WTC11 (cell line): Measurements from ENCODE around the gene PACS1. TPM values are rescaled to one million over a fixed set of nuclear protein-coding genes. Genes with fewer than 3 reads are reported as not detected.
A peak's percentile ranks its signal among the peaks of the same experiment; 100 is the strongest.

Experiments
- ATAC-seq: fragments of 200-7000 bp; cut with Tn5 transposase; 2 replicates; pipeline ENCODE4 v1.10.0; 2021; ENCODE audit warnings: mild to moderate bottlenecking, moderate library complexity
- CTCF ChIA-PET: fragments of 300-600 bp; sonication (Branson Sonifier 250); formaldehyde crosslinking; loops from one replicate; lab custom pipeline; 2021; ENCODE audit warnings: antibody characterized with exemption; lab: Charles Lee
- POLR2A ChIA-PET: fragments of 350-600 bp; sonication (Branson Sonifier 250); formaldehyde crosslinking; loops from one replicate; lab custom pipeline; 2021; ENCODE audit warnings: antibody characterized with exemption; lab: Charles Lee
- DNase-seq: peaks from one replicate; pipeline ENCODE4 v3.0.0; 2021; ENCODE audit warnings: low spot score
- H3K27ac Mint-ChIP-seq: 2 replicates; pipeline ENCODE4 v1.8.0; 2021; ENCODE audit warnings: mixed read lengths
- H3K27me3 Mint-ChIP-seq: 2 replicates; pipeline ENCODE4 v1.8.0; 2021; ENCODE audit warnings: low read depth, mild to moderate bottlenecking, moderate library complexity, mixed read lengths
- H3K36me3 Mint-ChIP-seq: 2 replicates; pipeline ENCODE4 v1.8.0; 2021; ENCODE audit warnings: mixed read lengths
- H3K4me1 Mint-ChIP-seq: 2 replicates; pipeline ENCODE4 v1.8.0; 2022; ENCODE audit warnings: mixed read lengths
- H3K4me3 Mint-ChIP-seq: 2 replicates; pipeline ENCODE4 v1.8.0; 2021; ENCODE audit warnings: mild to moderate bottlenecking, moderate library complexity, mixed read lengths
- H3K9me3 Mint-ChIP-seq: 2 replicates; pipeline ENCODE4 v1.8.0; 2021; ENCODE audit warnings: mixed read lengths
- ELF4 ChIP-seq: sonication (generic); formaldehyde crosslinking; IDR thresholded peaks from 2 replicates; pipeline ENCODE4 v1.8.1; 2022; ENCODE audit warnings: low read depth, mild to moderate bottlenecking, moderate library complexity, missing genetic modification reagents
- EMX1 ChIP-seq: fragments of 250-450 bp; sonication (Bioruptor Pico); IDR thresholded peaks from 2 replicates; pipeline ENCODE4 v1.8.0; 2021; ENCODE audit warnings: mild to moderate bottlenecking
- ESRRA ChIP-seq: sonication (generic); formaldehyde crosslinking; IDR thresholded peaks from 2 replicates; pipeline ENCODE4 v1.8.1; 2022; ENCODE audit warnings: mild to moderate bottlenecking, missing genetic modification reagents, borderline replicate concordance
- ETV6 ChIP-seq: sonication (generic); formaldehyde crosslinking; IDR thresholded peaks from 2 replicates; pipeline ENCODE4 v1.8.1; 2022; ENCODE audit warnings: mild to moderate bottlenecking, missing genetic modification reagents
- FOXP1 ChIP-seq: sonication (generic); formaldehyde crosslinking; IDR thresholded peaks from 2 replicates; pipeline ENCODE4 v1.8.0; 2022; ENCODE audit warnings: missing genetic modification reagents, mild to moderate bottlenecking, moderate library complexity, borderline replicate concordance
- GRHL2 ChIP-seq: fragments of 250-450 bp; sonication (Bioruptor Pico); IDR thresholded peaks from 2 replicates; pipeline ENCODE4 v1.8.0; 2022; ENCODE audit warnings: mild to moderate bottlenecking, moderate library complexity; ENCODE audit not compliant: insufficient replicate concordance, severe bottlenecking
- KAT7 ChIP-seq: sonication (generic); formaldehyde crosslinking; IDR thresholded peaks from 2 replicates; pipeline ENCODE4 v1.8.1; 2023; ENCODE audit warnings: missing genetic modification reagents, mild to moderate bottlenecking, borderline replicate concordance
- NFATC4 ChIP-seq: fragments of 250-450 bp; sonication (Bioruptor Pico); IDR thresholded peaks from 2 replicates; pipeline ENCODE4 v1.9.0; 2021; ENCODE audit warnings: mild to moderate bottlenecking
- SMAD4 ChIP-seq: sonication (generic); formaldehyde crosslinking; IDR thresholded peaks from 2 replicates; pipeline ENCODE4 v1.8.0; 2022; ENCODE audit warnings: mild to moderate bottlenecking, missing genetic modification reagents
- SOX15 ChIP-seq: fragments of 250-450 bp; sonication (Bioruptor Pico); IDR thresholded peaks from 2 replicates; pipeline ENCODE4 v1.9.0; 2021; ENCODE audit warnings: mild to moderate bottlenecking
- SP1 ChIP-seq: sonication (generic); formaldehyde crosslinking; conservative IDR thresholded peaks from 2 replicates; pipeline ENCODE4 v1.8.1; 2022; ENCODE audit warnings: missing genetic modification reagents
- TCF7 ChIP-seq: sonication (generic); formaldehyde crosslinking; IDR thresholded peaks from 2 replicates; pipeline ENCODE4 v1.8.0; 2022; ENCODE audit warnings: mild to moderate bottlenecking, low read depth, missing genetic modification reagents, moderate library complexity
- ZNF121 ChIP-seq: sonication (generic); formaldehyde crosslinking; IDR thresholded peaks from 2 replicates; pipeline ENCODE4 v1.8.0; 2023; ENCODE audit warnings: missing genetic modification reagents
- ZNF396 ChIP-seq: fragments of 250-450 bp; sonication (Bioruptor Pico); IDR thresholded peaks from 2 replicates; pipeline ENCODE4 v1.8.0; 2021; ENCODE audit warnings: mild to moderate bottlenecking, moderate library complexity, borderline replicate concordance
- total RNA-seq: library from RNA; stranded (reverse); gene quantifications from 3 replicates; pipeline ENCODE4 v1.2.3, GENCODE V29; 2021
- TF ChIP-seq, protein P1 (sequence below): sonication (generic); formaldehyde crosslinking; IDR thresholded peaks from 2 replicates; pipeline ENCODE4 v1.8.1; 2022; ENCODE audit warnings: missing genetic modification reagents, borderline replicate concordance
- TF ChIP-seq, protein P2 (sequence below): sonication (generic); formaldehyde crosslinking; IDR thresholded peaks from 2 replicates; pipeline ENCODE4 v1.8.1; 2022; ENCODE audit warnings: low read depth, missing genetic modification reagents, borderline replicate concordance
- TF ChIP-seq, protein P3 (sequence below): sonication (generic); formaldehyde crosslinking; conservative IDR thresholded peaks from 2 replicates; pipeline ENCODE4 v1.8.1; 2022; ENCODE audit warnings: mild to moderate bottlenecking, missing genetic modification reagents
- TF ChIP-seq, protein P4 (sequence below): sonication (generic); formaldehyde crosslinking; IDR thresholded peaks from 2 replicates; pipeline ENCODE4 v1.8.1; 2023; ENCODE audit warnings: mild to moderate bottlenecking, moderate library complexity, missing genetic modification reagents
- TF ChIP-seq, protein P5 (sequence below): sonication (generic); formaldehyde crosslinking; IDR thresholded peaks from 2 replicates; pipeline ENCODE4 v1.8.1; 2023; ENCODE audit warnings: mild to moderate bottlenecking, missing genetic modification reagents, moderate library complexity
- TF ChIP-seq, protein P6 (sequence below): sonication (generic); formaldehyde crosslinking; IDR thresholded peaks from 2 replicates; pipeline ENCODE4 v1.8.1; 2022; ENCODE audit warnings: mild to moderate bottlenecking, missing genetic modification reagents, moderate library complexity, borderline replicate concordance
- TF ChIP-seq, protein P7 (sequence below): fragments of 250-450 bp; sonication (Bioruptor Pico); conservative IDR thresholded peaks from 2 replicates; pipeline ENCODE4 v1.9.0; 2021; ENCODE audit warnings: mild to moderate bottlenecking
- TF ChIP-seq, protein P8 (sequence below): sonication (generic); formaldehyde crosslinking; IDR thresholded peaks from 2 replicates; pipeline ENCODE4 v1.8.1; 2022; ENCODE audit warnings: low read depth, mild to moderate bottlenecking, moderate library complexity, missing genetic modification reagents, borderline replicate concordance

Gene PACS1
- total RNA-seq, 1 experiment from 2014 or later, result 34.8 TPM

DNA sequence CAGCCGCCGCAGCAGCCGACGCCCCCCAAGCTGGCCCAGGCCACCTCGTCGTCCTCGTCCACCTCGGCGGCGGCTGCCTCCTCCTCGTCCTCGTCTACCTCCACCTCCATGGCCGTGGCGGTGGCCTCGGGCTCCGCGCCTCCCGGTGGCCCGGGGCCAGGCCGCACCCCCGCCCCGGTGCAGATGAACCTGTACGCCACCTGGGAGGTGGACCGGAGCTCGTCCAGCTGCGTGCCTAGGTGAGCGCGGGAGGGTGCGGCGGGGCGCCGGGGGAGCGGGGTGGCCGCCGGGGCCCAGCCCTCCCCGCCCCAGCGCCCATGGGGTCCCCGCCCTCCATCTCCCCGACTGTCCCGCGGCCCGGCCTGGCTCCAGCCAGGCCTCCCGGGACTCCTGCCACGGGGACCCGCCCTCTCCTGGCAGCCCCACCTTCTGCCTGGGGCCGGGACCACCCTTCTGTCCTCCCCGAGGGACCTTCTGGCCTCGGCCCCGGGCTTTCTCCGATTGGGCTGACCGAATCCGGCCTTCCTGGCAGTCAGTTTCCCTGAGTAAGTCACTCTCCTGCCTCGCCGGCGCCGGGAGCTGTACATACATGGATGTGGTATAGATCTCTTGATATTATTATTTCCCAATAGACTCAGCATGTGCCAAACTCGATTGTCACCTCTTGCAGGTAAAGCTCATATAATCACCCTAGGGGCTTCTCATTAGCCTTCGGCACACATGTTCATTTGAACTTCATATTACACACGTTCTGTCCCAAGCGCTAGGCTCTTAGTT lies 720 bp downstream of the PACS1 start:
- Mint-ChIP-seq H3K4me3 (peak overlapping the region; percentile 88), H3K4me1 (peaks cover 26% of the 10 kb centered on the region), H3K9me3 (no peaks in the 10 kb centered on the region), H3K27me3 (no peaks in the 10 kb centered on the region), H3K27ac (peak overlapping the region; percentile 19; the same call in 1 of the 2 replicates), H3K36me3 (peaks cover 39% of the 10 kb centered on the region)
- ATAC-seq, result peak; percentile 8
- POLR2A ChIA-PET, result no interaction called here
- TF ChIP-seq TCF7 (CRISPR knock-in tag), result 0 out of 2 replicates have a peak, but pooled peaks have one; percentile 50
- TF ChIP-seq, protein P1, sequence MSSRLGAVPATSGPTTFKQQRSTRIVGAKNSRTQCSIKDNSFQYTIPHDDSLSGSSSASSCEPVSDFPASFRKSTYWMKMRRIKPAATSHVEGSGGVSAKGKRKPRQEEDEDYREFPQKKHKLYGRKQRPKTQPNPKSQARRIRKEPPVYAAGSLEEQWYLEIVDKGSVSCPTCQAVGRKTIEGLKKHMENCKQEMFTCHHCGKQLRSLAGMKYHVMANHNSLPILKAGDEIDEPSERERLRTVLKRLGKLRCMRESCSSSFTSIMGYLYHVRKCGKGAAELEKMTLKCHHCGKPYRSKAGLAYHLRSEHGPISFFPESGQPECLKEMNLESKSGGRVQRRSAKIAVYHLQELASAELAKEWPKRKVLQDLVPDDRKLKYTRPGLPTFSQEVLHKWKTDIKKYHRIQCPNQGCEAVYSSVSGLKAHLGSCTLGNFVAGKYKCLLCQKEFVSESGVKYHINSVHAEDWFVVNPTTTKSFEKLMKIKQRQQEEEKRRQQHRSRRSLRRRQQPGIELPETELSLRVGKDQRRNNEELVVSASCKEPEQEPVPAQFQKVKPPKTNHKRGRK, result no peak
- TF ChIP-seq, protein P2, sequence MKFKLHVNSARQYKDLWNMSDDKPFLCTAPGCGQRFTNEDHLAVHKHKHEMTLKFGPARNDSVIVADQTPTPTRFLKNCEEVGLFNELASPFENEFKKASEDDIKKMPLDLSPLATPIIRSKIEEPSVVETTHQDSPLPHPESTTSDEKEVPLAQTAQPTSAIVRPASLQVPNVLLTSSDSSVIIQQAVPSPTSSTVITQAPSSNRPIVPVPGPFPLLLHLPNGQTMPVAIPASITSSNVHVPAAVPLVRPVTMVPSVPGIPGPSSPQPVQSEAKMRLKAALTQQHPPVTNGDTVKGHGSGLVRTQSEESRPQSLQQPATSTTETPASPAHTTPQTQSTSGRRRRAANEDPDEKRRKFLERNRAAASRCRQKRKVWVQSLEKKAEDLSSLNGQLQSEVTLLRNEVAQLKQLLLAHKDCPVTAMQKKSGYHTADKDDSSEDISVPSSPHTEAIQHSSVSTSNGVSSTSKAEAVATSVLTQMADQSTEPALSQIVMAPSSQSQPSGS (CRISPR knock-in tag), result no peak
- no peak for TF ChIP-seq SOX15 (CRISPR knock-in tag)
- TF ChIP-seq FOXP1, result 0 out of 2 replicates have a peak, but pooled peaks have one; percentile 40
- TF ChIP-seq ZNF396 (CRISPR knock-in tag), result no peak
- TF ChIP-seq, protein P3, sequence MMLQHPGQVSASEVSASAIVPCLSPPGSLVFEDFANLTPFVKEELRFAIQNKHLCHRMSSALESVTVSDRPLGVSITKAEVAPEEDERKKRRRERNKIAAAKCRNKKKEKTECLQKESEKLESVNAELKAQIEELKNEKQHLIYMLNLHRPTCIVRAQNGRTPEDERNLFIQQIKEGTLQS (CRISPR knock-in tag), result no peak
- TF ChIP-seq, protein P4, sequence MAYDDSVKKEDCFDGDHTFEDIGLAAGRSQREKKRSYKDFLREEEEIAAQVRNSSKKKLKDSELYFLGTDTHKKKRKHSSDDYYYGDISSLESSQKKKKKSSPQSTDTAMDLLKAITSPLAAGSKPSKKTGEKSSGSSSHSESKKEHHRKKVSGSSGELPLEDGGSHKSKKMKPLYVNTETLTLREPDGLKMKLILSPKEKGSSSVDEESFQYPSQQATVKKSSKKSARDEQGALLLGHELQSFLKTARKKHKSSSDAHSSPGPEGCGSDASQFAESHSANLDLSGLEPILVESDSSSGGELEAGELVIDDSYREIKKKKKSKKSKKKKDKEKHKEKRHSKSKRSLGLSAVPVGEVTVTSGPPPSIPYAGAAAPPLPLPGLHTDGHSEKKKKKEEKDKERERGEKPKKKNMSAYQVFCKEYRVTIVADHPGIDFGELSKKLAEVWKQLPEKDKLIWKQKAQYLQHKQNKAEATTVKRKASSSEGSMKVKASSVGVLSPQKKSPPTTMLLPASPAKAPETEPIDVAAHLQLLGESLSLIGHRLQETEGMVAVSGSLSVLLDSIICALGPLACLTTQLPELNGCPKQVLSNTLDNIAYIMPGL (CRISPR knock-in tag), result 0 out of 2 replicates have a peak, but pooled peaks have one; percentile 82
- no peak for TF ChIP-seq SMAD4 (CRISPR knock-in tag)
- TF ChIP-seq SP1, result 0 out of 2 replicates have a peak, but pooled peaks have one; percentile 24
- TF ChIP-seq, protein P5, sequence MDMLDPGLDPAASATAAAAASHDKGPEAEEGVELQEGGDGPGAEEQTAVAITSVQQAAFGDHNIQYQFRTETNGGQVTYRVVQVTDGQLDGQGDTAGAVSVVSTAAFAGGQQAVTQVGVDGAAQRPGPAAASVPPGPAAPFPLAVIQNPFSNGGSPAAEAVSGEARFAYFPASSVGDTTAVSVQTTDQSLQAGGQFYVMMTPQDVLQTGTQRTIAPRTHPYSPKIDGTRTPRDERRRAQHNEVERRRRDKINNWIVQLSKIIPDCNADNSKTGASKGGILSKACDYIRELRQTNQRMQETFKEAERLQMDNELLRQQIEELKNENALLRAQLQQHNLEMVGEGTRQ (CRISPR knock-in tag), result no peak
- no peak for TF ChIP-seq ZNF121
- no peak for TF ChIP-seq GRHL2
- TF ChIP-seq ELF4, result no peak
- CTCF ChIA-PET, result interaction anchor here (1.4 to 4.7 kb wide), 4 partner anchors 19 to 211 kb away, joined by 4 to 43 read pairs (median 22); partner anchors contain the start of genes MUS81 and SF3B2
- peak; percentile 45 for DNase-seq

DNA sequence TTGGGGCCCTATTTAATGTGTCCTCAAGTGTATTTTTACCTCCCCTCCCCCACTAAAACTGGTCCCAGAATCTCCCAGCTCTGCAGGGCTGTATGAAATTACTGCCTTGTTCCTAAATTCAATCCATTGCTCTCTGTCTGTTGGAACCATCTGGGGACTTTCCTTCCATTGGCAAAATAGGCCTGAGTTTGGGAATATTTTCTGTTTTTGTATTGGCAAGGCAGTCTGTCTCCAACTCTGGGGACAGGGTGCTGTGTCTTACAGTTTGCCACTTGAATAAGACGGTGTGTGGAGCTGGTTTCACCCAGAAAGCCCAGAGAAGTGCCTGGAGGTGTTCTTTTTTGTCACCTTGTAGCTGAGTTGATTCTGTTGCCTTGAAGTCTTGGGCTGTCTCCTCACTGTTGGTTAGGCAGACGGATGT lies 1.3 kb downstream of the PACS1 start:
- H3K4me1 Mint-ChIP-seq, result peaks cover 26% of the 10 kb centered on the region
- ChIA-PET CTCF (interaction anchor here (1.4 to 4.7 kb wide), 4 partner anchors 19 to 212 kb away, joined by 4 to 43 read pairs (median 22); partner anchors contain the start of genes MUS81 and SF3B2), POLR2A (no interaction called here)
- ATAC-seq (no peak), DNase-seq (no peak)
- TF ChIP-seq SOX15 (CRISPR knock-in tag) (no peak), ETV6 (no peak), ESRRA (CRISPR knock-in tag) (no peak), FOXP1 (no peak), NFATC4 (no peak), KAT7 (no peak), EMX1 (CRISPR knock-in tag) (no peak)
- TF ChIP-seq, protein P6, sequence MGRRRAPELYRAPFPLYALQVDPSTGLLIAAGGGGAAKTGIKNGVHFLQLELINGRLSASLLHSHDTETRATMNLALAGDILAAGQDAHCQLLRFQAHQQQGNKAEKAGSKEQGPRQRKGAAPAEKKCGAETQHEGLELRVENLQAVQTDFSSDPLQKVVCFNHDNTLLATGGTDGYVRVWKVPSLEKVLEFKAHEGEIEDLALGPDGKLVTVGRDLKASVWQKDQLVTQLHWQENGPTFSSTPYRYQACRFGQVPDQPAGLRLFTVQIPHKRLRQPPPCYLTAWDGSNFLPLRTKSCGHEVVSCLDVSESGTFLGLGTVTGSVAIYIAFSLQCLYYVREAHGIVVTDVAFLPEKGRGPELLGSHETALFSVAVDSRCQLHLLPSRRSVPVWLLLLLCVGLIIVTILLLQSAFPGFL, result no peak
- TF ChIP-seq, protein P7, sequence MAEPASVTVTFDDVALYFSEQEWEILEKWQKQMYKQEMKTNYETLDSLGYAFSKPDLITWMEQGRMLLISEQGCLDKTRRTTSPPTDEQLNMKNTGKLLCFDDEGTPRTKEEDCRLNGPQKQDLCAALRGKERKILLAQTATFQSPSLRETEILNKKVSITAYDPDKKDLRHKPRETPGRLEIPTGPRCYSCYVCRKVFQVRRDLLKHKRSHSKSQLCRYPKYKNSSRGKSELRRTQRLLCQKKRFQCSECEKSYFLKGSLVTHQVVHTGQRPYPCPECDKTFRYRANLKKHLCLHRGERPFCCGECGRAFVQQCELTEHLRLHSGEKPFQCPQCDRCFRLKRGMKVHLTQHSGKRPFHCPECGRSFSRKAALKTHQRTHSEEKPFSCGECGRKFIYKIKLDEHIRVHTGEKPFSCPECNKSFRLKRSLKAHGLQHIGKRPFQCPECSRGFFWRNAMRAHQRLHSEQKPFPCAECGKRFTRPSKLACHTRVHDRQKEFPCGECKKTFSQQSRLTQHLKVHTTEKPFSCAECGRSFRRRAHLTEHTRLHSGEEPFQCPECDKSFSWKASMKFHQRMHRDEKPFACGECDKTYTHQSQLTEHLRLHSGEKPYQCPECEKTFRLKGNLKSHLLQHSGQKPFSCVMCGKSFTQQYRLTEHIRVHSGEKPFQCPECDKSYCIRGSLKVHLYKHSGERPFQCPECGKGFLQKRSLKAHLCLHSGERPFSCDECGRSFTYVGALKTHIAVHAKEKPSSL, result no peak
- TF ChIP-seq, protein P5 (CRISPR knock-in tag), result no peak
- TF ChIP-seq, protein P8, sequence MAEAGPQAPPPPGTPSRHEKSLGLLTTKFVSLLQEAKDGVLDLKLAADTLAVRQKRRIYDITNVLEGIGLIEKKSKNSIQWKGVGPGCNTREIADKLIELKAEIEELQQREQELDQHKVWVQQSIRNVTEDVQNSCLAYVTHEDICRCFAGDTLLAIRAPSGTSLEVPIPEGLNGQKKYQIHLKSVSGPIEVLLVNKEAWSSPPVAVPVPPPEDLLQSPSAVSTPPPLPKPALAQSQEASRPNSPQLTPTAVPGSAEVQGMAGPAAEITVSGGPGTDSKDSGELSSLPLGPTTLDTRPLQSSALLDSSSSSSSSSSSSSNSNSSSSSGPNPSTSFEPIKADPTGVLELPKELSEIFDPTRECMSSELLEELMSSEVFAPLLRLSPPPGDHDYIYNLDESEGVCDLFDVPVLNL (CRISPR knock-in tag), result no peak
- H3K27me3 Mint-ChIP-seq, result no peaks in the 10 kb centered on the region
- no peaks in the 10 kb centered on the region for H3K9me3 Mint-ChIP-seq
- peak overlapping the region; percentile 88 for H3K4me3 Mint-ChIP-seq
- H3K27ac Mint-ChIP-seq, result no peak overlapping the region; the same call in 1 of the 2 replicates
- peaks cover 35% of the 10 kb centered on the region for H3K36me3 Mint-ChIP-seq
